GM18907 (cell line): ENCODE data around the gene HAL.
"Not testable (repeated sequence)": the region's sequence is repeated elsewhere in the genome, so short reads cannot be mapped to it uniquely, and the experiment has no call there.

Source experiments
- ATAC-seq: cut with Tn5 transposase; IDR thresholded peaks from one replicate; pipeline ENCODE4 v1.9.1; 2021; ENCODE audit warnings: mild to moderate bottlenecking, moderate library complexity; ENCODE audit not compliant: unreplicated experiment

Gene HAL

DNA sequence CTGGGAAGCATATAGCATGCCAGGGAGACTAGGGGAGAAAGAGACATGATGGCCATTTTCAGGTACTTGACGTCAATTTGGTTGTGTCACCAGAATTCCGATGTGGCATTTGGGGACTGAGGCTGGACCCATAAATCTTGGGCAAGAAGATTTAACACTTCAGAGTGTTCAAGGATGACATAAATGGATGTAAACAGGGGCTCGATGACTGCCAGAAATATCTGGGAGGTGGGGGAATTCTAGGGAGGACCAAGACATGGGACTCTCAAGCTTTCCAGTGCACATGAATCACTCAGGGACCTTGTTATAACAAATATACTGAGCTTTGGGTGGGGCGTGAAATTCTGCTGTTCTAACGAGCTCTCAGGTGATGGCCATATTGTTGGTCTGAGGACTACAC is 17.8 kb downstream of the HAL start:
- ATAC-seq = no peak

- ATAC-seq = no peak
Observed at GRCh38 chr12:95977764-95978305, 18.3 kb downstream of the HAL start.

DNA sequence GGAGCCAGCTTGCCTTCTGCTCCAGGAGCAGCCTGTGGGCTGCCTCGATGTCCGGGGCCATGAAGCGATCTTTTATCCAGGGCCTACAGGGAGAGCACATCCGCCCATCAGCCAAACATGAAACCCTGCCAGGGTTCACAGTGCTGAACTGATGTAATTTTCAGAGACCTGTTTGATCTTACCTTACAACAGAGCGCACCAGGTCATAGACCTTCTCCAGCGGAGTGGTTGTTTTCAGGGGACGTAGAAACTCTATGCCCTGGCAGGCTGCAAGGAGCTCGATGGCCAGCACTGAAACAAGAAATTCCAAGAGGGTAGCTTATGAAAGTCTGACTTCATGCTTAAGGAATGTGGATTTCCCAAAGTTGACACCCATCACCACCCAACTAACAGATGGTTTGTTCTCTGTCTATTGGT is 19.7 kb downstream of the HAL start:
- no peak for ATAC-seq

GRCh38 chr12:95975491-95975890 is 20.7 kb downstream of the HAL start:
- ATAC-seq = no peak

DNA sequence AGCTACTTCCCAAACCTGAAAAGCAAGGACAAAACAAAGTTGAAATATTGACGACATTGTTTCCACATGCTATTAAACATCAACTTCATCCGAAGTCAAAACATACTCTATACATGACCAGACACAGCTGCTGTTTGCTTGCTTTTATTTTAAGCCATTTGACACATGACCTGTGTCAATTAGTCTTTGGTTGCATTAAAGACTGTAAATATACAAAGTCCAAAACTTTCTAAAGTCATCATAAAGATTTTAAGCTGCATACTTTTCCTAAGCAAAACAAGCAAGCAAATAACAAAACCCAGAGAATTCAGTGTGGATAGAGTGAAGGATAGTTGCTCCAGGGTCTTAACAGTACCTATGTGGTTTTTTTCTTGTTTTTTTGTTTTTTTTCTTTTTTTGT is 21.8 kb downstream of the HAL start:
- ATAC-seq = no peak

DNA sequence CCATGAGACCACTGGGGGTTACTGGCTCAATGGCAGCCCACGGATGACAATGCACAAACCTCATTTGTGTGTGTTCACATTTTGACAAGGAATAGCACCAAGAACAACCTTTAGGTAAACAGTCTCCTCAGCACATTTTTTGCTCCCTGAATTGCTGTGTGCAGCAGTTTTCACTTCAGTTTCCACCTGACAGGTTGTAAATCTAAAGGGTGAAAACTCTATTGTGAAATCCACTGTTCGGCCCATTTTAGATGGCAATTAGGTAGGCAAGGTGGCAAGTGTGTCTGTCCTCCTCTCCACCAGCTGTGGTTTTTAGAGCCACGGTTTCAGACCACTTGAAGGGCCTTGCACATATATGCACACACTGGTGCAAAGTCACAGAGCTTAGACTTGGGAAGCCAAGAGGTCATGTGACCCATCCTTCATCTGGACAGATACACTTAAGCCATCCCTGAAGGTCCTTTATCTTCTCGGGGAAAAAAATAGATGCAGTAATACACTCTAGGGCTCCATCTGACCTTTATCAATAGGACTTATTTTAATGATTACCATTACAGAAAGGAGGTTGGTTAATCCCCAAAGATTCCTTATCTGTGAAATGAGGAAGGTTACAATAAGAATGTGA is 23.2 kb downstream of the HAL start:
- ATAC-seq = no peak

- ATAC-seq = no peak
Observed at GRCh38 chr12:95970905-95971304, 25.2 kb downstream of the HAL start.

DNA sequence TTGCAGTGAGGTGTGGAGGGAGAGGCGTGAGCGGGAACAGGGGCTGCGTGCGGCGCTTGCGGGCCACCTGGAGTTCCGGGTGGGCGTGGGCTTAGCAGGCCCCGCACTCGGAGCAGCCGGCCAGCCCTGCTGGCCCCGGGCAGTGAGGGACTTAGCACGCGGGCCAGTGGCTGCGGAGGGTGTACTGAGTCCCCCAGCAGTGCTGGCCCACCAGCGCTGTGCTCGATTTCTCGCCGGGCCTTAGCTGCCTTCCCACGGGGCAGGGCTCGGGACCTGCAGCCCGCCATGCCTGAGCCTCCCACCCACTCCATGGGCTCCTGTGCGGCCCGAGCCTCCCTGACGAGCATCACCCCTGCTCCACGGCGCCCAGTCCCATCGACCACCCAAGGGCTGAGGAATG is 27.0 kb downstream of the HAL start:
- not testable (repeated sequence) for ATAC-seq

- ATAC-seq = no peak
Observed at GRCh38 chr12:95967301-95967700, 28.8 kb downstream of the HAL start.

DNA sequence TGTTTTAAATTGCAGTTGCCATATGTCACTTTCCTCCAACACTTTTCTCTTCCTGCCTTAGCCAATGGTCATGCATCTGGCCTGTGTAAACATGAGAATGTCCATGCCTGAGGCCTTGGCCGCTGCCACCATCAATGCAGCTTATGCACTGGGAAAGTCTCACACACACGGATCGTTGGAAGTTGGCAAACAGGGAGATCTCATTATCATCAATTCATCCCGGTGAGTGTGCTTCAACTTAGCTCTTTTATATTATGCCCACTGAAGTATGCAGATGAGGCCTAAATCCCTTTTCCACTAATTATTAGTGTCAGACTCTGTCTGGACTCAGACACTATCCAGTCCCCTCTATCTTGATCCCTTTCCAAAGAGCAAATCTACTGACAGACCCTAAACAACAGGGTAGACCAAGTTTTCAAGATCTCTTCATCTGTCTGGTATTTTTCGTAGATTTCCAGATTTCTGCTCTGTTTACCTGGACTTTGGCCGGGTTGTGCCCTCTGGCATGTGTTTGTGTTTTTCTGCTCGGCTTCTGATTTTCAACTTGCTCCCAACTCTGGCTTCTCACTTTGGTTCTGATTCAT is 29.8 kb downstream of the HAL start:
- no peak for ATAC-seq

DNA sequence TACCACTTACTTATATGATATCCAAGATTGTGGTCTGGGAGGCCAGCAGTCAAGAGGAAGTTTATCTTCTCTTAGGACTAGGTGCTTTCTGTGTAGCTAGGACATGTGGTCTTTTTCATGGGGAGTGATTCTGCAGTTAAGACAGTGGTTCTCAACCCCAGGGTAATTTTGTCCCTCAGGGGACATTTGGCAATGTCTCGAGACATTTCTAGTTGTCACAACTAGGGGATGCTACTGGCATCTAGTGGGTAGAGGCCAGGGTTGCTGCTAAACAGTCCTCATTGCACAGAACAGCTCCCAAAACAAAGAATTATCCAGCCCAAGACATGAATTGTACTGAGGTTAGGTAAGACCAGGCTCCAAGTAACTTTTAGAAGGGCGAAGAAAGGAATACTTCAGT is 33.0 kb downstream of the HAL start:
- no peak for ATAC-seq

DNA sequence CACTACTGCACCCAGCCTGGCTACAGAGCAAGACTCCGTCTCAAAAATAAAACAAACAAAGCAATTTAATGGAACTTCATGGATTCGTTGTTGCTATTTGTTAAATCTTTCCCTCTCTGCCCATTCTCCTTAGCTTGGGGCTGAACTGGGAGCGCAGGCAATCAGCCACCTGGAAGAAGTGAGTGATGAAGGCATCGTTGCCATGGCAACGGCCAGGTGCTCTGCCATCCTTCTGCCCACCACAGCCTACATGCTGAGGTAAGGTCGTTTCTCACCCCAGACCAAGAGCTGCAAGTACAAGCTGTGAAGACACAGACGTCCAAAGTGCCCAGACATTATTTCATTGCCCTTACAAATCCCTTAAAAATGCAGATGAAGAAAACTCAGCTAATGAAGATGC is 33.9 kb downstream of the HAL start:
- no peak for ATAC-seq

- ATAC-seq = no peak
Observed at GRCh38 chr12:95960241-95960640, 35.9 kb downstream of the HAL start.

DNA sequence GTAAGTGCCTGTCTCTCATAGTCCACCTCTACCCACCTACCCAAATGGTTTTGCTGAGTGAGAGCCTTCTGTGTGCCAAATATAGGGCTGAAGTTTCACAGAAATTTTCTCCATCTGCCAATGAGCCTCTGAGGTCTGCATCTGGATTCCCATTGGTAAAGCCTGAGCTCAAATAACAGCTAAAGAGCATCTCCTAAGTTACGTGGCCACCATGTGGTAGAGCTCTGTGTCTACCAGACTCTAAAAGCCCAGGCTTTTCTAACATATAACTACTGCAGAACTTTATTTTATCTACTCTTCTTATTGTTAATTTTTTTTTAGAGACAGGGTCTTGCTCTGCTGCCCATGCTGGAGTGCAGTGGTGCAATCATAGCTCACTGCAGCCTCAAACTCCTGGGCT is 37.0 kb downstream of the HAL start:
- no peak for ATAC-seq

DNA sequence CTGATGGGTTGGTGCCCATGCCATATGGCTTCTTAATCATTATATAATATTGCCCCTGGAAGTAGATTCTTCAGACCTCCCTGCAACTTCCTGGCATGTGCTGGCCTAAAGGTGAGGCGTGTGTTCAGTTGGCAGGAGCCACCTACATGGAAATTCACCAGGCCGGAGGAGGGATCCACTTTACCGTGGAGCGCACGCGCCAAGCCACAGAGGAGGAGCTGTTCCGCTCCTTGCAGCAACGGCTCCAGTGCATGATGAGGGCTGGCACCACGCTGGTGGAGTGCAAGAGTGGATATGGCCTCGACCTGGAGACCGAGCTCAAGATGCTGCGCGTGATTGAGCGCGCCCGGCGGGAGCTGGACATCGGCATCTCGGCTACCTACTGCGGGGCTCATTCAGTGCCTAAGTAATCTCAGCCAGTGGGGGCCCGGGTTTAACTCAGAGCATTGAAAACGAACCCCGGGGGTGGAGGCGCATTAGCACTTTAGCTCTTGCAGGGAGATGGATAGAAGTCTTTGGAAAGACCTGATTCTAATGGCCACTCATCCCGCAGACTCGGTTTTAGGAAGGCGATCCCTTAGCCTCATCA is 39.5 kb downstream of the HAL start:
- ATAC-seq = no peak

DNA sequence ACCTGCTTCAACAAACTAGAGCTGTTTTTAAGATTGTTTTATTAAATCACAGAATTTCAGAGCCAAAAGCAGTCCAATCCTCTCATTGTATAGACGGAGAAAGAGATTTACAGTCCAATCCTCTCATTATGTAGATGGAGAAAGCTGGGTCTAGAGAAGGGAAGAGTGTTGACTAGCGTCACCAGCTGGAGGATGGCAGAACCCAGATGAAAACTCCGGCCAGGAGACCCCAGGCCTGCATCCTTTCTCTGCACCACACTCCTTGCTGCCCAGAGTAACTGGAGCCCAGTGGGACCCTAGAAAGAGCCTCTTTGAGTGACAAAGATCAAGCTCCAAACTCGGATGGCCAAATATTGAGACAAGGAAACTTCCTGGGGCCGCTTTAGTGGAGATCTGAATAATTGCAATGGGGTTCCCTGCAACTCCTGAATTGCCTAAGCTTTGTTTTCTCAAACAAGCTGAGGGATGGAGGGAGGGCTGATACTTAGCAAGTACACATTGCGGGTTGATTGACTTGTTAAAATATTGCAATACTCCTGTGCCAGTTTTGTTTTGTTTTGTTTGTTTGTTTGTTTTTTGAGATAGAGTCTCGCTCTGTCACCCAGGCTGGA is 40.5 kb downstream of the HAL start:
- ATAC-seq = no peak

DNA sequence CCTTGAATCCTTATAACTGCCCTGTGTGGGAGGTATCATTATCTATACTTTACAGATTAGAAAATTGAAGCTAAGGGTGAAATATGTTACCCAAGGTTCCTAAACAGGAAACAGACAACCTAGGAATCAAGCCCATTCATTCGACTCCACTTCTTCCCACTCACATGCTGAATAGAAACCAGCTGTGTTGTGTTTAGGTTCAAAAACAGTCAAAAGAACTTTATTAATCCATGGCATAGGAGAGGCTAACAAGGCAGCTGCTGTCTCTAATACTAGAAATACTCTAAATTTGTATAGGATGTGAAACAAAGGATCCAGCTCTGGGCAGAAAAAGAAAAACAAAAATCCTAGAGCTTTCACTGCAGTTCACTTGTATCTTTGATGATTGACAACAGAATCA is 43.1 kb downstream of the HAL start:
- ATAC-seq = no peak

DNA sequence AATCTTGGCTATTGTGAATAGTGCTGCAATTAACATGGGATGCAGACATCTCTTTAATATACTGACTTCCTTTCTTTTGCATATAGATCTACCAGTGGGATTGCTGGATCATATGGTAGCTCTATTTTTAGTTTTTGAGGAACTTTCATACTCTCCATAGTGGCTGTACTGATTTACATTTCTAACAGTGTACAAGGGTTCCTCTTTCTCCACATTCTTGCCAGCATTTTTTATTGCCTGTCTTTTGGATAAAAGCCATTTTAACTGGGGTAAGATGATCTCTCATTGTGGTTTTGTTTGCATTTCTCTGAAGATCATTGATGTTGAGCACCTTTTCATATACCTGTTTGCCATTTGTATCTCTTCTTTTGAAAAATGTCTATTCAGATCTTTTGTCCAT is 44.6 kb downstream of the HAL start:
- ATAC-seq = no peak

- ATAC-seq = no peak
Observed at GRCh38 chr12:95949477-95950206, 46.5 kb downstream of the HAL start.

GRCh38 chr12:95944108-95944704 is 51.9 kb downstream of the HAL start:
- ATAC-seq = no peak

- peak; percentile 80 for ATAC-seq
Observed at GRCh38 chr12:95943330-95943842, 52.8 kb downstream of the HAL start, which contains the start of gene AMDHD1. Gene AMDHD1, plus strand, starts transcription at chr12:95943331. Its CDS starts 68 bp downstream, at chr12:95943399.
